GM18907 (cell line): ENCODE data around the gene RASGRF2.
A peak's percentile ranks its signal among the peaks of the same experiment; 100 is the strongest.
"Not testable (repeated sequence)": the region's sequence is repeated elsewhere in the genome, so short reads cannot be mapped to it uniquely, and the experiment has no call there.

Experiments used
- ATAC-seq: cut with Tn5 transposase; IDR thresholded peaks from one replicate; pipeline ENCODE4 v1.9.1; 2021; ENCODE audit warnings: mild to moderate bottlenecking, moderate library complexity; ENCODE audit not compliant: unreplicated experiment

RASGRF2 gene

GRCh38 chr5:81262796-81263195 is 302.6 kb downstream of the RASGRF2 start:
- not testable (repeated sequence) for ATAC-seq

GRCh38 chr5:81265101-81265500 is 304.9 kb downstream of the RASGRF2 start:
- no peak for ATAC-seq

- no peak for ATAC-seq
Observed at GRCh38 chr5:81268521-81269196, 308.5 kb downstream of the RASGRF2 start.

- ATAC-seq: peak; percentile 9
Observed at GRCh38 chr5:81269751-81270393, 309.7 kb downstream of the RASGRF2 start.

GRCh38 chr5:81270394-81271027 is 310.3 kb downstream of the RASGRF2 start:
- not testable (repeated sequence) for ATAC-seq
